Trophoblast cell (in vitro differentiated cells and primary cell): ENCODE results near the gene RASA2.

Experiments used
- DNase-seq, 2 donors: peaks; one replicate each; pipeline ENCODE4 v3.0.0-alpha.2; 2016
- H2AFZ ChIP-seq: 2 replicates; pipeline ENCODE4 v1.6.1; 2013; ENCODE audit warnings: low read length, moderate library complexity, mild to moderate bottlenecking; ENCODE audit not compliant: insufficient read depth, poor library complexity
- H2AK5ac ChIP-seq: 2 replicates; pipeline ENCODE4 v1.6.1; 2013; ENCODE audit warnings: mild to moderate bottlenecking, low read length
- H2BK120ac ChIP-seq: 2 replicates; pipeline ENCODE4 v1.6.1; 2013; ENCODE audit warnings: low read length, mild to moderate bottlenecking, moderate library complexity; ENCODE audit not compliant: insufficient read depth, poor library complexity
- H2BK12ac ChIP-seq: 2 replicates; pipeline ENCODE4 v1.6.1; 2013; ENCODE audit warnings: mild to moderate bottlenecking, low read length, moderate library complexity
- H2BK5ac ChIP-seq: 2 replicates; pipeline ENCODE4 v1.6.1; 2013; ENCODE audit warnings: low read length, low read depth, moderate library complexity, mild to moderate bottlenecking; ENCODE audit not compliant: poor library complexity
- H3K14ac ChIP-seq: 2 replicates; pipeline ENCODE4 v1.6.1; 2013; ENCODE audit warnings: mild to moderate bottlenecking, low read length
- H3K18ac ChIP-seq: 2 replicates; pipeline ENCODE4 v1.6.1; 2013; ENCODE audit warnings: mild to moderate bottlenecking, low read length
- H3K23ac ChIP-seq: 2 replicates; pipeline ENCODE4 v1.6.1; 2013; ENCODE audit warnings: low read length
- H3K27ac ChIP-seq: 2 replicates; pipeline ENCODE4 v1.5.1; 2013; ENCODE audit warnings: low read depth, mild to moderate bottlenecking, inconsistent platforms, low read length, moderate library complexity
- H3K27me3 ChIP-seq: 2 replicates; pipeline ENCODE4 v1.6.1; 2013; ENCODE audit warnings: inconsistent platforms, mild to moderate bottlenecking, low read length, moderate library complexity; ENCODE audit not compliant: insufficient read depth
- H3K36me3 ChIP-seq, 2 experiments: 1 replicate in 1 of 2; 2 replicates in 1 of 2; pipeline ENCODE4 v1.6.1; 2013; ENCODE audit warnings: low read length in 2 of 2, mild to moderate bottlenecking in 2 of 2, moderate library complexity in 1 of 2; ENCODE audit not compliant: insufficient read depth in 2 of 2, control insufficient read depth in 1 of 2
- H3K4ac ChIP-seq: 2 replicates; pipeline ENCODE4 v1.6.1; 2013; ENCODE audit warnings: low read depth, mild to moderate bottlenecking, low read length, moderate library complexity
- H3K4me1 ChIP-seq, 2 experiments: 1 replicate in 1 of 2; 2 replicates in 1 of 2; pipeline ENCODE4 v1.6.1; 2013; ENCODE audit warnings: low read length in 2 of 2, mild to moderate bottlenecking in 2 of 2, moderate library complexity in 1 of 2; ENCODE audit not compliant: insufficient read depth in 2 of 2, control insufficient read depth in 1 of 2
- H3K4me2 ChIP-seq: 2 replicates; pipeline ENCODE4 v1.6.1; 2013; ENCODE audit warnings: inconsistent platforms, mild to moderate bottlenecking, low read length, moderate library complexity
- H3K4me3 ChIP-seq: 2 replicates; pipeline ENCODE4 v1.5.1; 2013; ENCODE audit warnings: mild to moderate bottlenecking, low read depth, low read length, inconsistent platforms
- H3K79me1 ChIP-seq: one replicate; pipeline ENCODE4 v1.6.1; 2013; ENCODE audit warnings: low read length
- H3K79me2 ChIP-seq: 2 replicates; pipeline ENCODE4 v1.6.1; 2013; ENCODE audit warnings: low read length, mild to moderate bottlenecking; ENCODE audit not compliant: control insufficient read depth, insufficient read depth, poor library complexity
- H3K9ac ChIP-seq: 2 replicates; pipeline ENCODE4 v1.6.1; 2013; ENCODE audit warnings: mild to moderate bottlenecking, low read length
- H3K9me3 ChIP-seq: 2 replicates; pipeline ENCODE4 v1.6.1; 2013; ENCODE audit warnings: low read depth, mild to moderate bottlenecking, control low read depth, inconsistent platforms, low read length; ENCODE audit not compliant: insufficient read depth
- H4K12ac ChIP-seq: 2 replicates; pipeline ENCODE4 v1.6.1; 2013; ENCODE audit warnings: low read depth, mild to moderate bottlenecking, low read length, moderate library complexity
- H4K8ac ChIP-seq: 2 replicates; pipeline ENCODE4 v1.6.1; 2013; ENCODE audit warnings: low read depth, mild to moderate bottlenecking, low read length, moderate library complexity
- H4K91ac ChIP-seq: one replicate; pipeline ENCODE4 v1.6.1; 2013; ENCODE audit warnings: low read depth, mild to moderate bottlenecking, low read length, moderate library complexity
- WGBS: extraction: QIAGEN DNeasy Blood & Tissue Kit; methylation state at CpG from one replicate; pipeline ENCODE4 v1.1.7; 2013; ENCODE audit warnings: missing lambda C conversion rate; ENCODE audit not compliant: insufficient read length, insufficient coverage; ENCODE audit errors: extremely low coverage; 5-methylcytosine and 5-hydroxymethylcytosine counted together

RASA2 gene

GRCh38 chr3:141597931-141598330, 111.1 kb downstream of the RASA2 start:
- Histone ChIP-seq H2BK120ac (no peak overlapping the region), H3K9ac (no peak overlapping the region), H3K36me3 (peaks cover 8 to 9% of the 10 kb centered on the region in 2 experiments), H2BK12ac (no peak overlapping the region), H3K4ac (no peak overlapping the region), H3K18ac (no peak overlapping the region), H2AFZ (no peak overlapping the region), H4K12ac (no peak overlapping the region), H3K4me1 (no peaks in the 10 kb centered on the region), H3K23ac (no peak overlapping the region), H3K9me3 (no peaks in the 10 kb centered on the region), H3K14ac (no peak overlapping the region), H3K27ac (no peak overlapping the region), H2AK5ac (no peak overlapping the region), H3K79me2 (no peaks in the 10 kb centered on the region), H3K4me3 (no peak overlapping the region), H2BK5ac (no peak overlapping the region), H4K91ac (no peak overlapping the region), H4K8ac (no peak overlapping the region), H3K4me2 (no peak overlapping the region), H3K79me1 (no peaks in the 10 kb centered on the region), H3K27me3 (no peaks in the 10 kb centered on the region)
- no peak for DNase-seq
- WGBS, result no CpG with 5 or more reads among the region's 2 CpGs

GRCh38 chr3:141600331-141600730, 113.5 kb downstream of the RASA2 start:
- Histone ChIP-seq H2BK120ac (no peak overlapping the region), H2AK5ac (no peak overlapping the region), H3K23ac (no peak overlapping the region), H3K79me2 (no peaks in the 10 kb centered on the region), H4K8ac (no peak overlapping the region), H3K27me3 (no peaks in the 10 kb centered on the region), H3K4me1 (no peaks in the 10 kb centered on the region), H3K4ac (no peak overlapping the region), H4K91ac (no peak overlapping the region), H3K79me1 (no peaks in the 10 kb centered on the region), H3K36me3 (peaks cover 8 to 9% of the 10 kb centered on the region in 2 experiments), H4K12ac (no peak overlapping the region), H2BK5ac (no peak overlapping the region), H3K4me3 (no peak overlapping the region), H2BK12ac (no peak overlapping the region), H3K27ac (no peak overlapping the region), H2AFZ (no peak overlapping the region), H3K14ac (no peak overlapping the region), H3K4me2 (no peak overlapping the region), H3K9me3 (no peaks in the 10 kb centered on the region), H3K9ac (no peak overlapping the region), H3K18ac (no peak overlapping the region)
- DNase-seq, result no peak
- WGBS, result no CpG with 5 or more reads among the region's 12 CpGs

DNA sequence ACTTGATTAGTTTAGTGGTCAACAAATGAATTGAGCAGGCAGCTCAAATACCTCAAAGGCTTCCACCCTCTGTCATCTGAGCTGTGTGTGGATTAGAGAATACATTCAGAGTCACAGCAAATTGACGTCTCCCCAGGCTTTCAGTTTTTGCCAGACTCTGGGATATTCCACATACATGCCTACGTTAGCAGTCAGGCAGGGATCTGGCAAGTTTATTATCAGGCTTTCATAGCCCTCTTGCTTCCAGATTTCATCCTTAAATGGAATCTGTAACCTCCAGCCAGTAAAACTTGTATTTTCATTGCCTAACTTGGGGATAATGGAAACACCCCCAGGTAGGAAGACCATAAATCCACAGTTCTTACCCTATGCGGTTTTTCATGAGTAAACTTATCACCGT, 115.9 kb downstream of the RASA2 start:
- Histone ChIP-seq H2BK5ac (no peak overlapping the region), H3K18ac (no peak overlapping the region), H3K27me3 (no peaks in the 10 kb centered on the region), H2BK12ac (no peak overlapping the region), H4K8ac (no peak overlapping the region), H3K36me3 (peaks cover 5 to 7% of the 10 kb centered on the region in 2 experiments), H3K4me3 (no peak overlapping the region), H2AK5ac (no peak overlapping the region), H3K14ac (no peak overlapping the region), H3K79me2 (no peaks in the 10 kb centered on the region), H4K12ac (no peak overlapping the region), H2AFZ (no peak overlapping the region), H4K91ac (no peak overlapping the region), H3K4ac (no peak overlapping the region), H3K9ac (no peak overlapping the region), H3K27ac (no peak overlapping the region), H3K4me2 (no peak overlapping the region), H3K9me3 (no peaks in the 10 kb centered on the region), H3K23ac (no peak overlapping the region), H3K79me1 (no peaks in the 10 kb centered on the region), H2BK120ac (no peak overlapping the region), H3K4me1 (no peaks in the 10 kb centered on the region)
- no CpG with 5 or more reads among the region's 4 CpGs for WGBS
- DNase-seq, result no peak

GRCh38 chr3:141603473-141604035, 116.7 kb downstream of the RASA2 start:
- Histone ChIP-seq H2AFZ (no peak overlapping the region), H3K79me2 (no peaks in the 10 kb centered on the region), H4K91ac (no peak overlapping the region)

More at GRCh38 chr3:141603473-141604035, 116.7 kb downstream of the RASA2 start:
- no peak overlapping the region for H3K18ac ChIP-seq
- H3K23ac ChIP-seq, result no peak overlapping the region
- H4K12ac ChIP-seq, result no peak overlapping the region
- no peak overlapping the region for H4K8ac ChIP-seq
- H3K4me2 ChIP-seq, result no peak overlapping the region
- no peak overlapping the region for H3K4me3 ChIP-seq
- H3K9ac ChIP-seq, result no peak overlapping the region
- H3K27me3 ChIP-seq, result no peaks in the 10 kb centered on the region
- no peak overlapping the region for H3K14ac ChIP-seq
- H2BK5ac ChIP-seq, result no peak overlapping the region
- H3K79me1 ChIP-seq, result no peaks in the 10 kb centered on the region
- H3K36me3 ChIP-seq, result peaks cover 7 to 8% of the 10 kb centered on the region in 2 experiments
- no CpG with 5 or more reads among the region's 3 CpGs for WGBS
- H2AK5ac ChIP-seq, result no peak overlapping the region
- H2BK12ac ChIP-seq, result no peak overlapping the region
- no peak for DNase-seq
- no peak overlapping the region for H2BK120ac ChIP-seq
- no peaks in the 10 kb centered on the region for H3K4me1 ChIP-seq
- no peak overlapping the region for H3K4ac ChIP-seq
- H3K9me3 ChIP-seq, result no peaks in the 10 kb centered on the region
- H3K27ac ChIP-seq, result no peak overlapping the region
